HG02623 (cell line): ENCODE results near the gene CLASP2.
"Not testable (repeated sequence)": the region's sequence is repeated elsewhere in the genome, so short reads cannot be mapped to it uniquely, and the experiment has no call there.

Experiments used
- ATAC-seq: cut with Tn5 transposase; IDR thresholded peaks from one replicate; pipeline ENCODE4 v1.9.1; 2021; ENCODE audit warnings: moderate library complexity; ENCODE audit not compliant: unreplicated experiment

CLASP2 gene

DNA sequence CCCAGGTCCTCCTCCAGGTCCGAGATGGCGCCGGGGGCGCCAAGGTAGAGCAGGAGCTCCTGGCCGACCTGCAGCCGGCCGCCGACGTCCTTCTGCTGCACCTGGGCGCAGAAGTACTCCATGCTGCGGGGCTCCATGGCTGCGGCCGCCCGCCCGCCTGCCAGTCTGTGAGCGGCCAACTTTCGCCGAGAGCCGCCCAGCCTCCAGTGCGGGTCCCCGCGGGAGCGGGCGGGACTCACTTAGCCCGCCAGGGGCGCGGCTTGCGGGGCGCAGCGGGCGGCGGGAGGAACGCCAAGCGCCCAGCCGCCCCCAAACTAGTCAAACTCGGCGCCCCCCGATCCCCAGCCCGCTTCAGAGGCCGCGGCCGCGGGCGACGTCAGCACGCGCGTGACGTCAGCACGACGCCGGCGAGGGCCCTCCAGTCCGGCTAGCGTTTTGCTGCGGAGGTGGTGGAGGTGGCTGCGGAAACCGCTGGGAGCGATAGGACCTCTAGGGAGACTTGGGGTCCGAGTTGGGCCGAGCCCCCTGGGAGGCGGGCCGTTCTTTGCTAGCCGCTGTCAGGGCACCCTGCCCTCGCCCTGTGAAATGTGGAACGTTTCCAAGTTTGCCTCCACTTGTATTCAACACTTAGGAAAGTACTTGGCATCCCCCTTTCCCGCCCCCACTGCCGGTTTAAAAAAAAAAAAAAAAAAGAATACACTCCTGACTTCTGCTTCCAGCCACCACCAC lies at the start of gene CLASP2:
Gene CLASP2, minus strand, starts transcription at position 389 of the 729 bp plus-strand sequence. Its CDS starts 252 bp downstream, at position 137.
- peak; percentile 96 for ATAC-seq

DNA sequence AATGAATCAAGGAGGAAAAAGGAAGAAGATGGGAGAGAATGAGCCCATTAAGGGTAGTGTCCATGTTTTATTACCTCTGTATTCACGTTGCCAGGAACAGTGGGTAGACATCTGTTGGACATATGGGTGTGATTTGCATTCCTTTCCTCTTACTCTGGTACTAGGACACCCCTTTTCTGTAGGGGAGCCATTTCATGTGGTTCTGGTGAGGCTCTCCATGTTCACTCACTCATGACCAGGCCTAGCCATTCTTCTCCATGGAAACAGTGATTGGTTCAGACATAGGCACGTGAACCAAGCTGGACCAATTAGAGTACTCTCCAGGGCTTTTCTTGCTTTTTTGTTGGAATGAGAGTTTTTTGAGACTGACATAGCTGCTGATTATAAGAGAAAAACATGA lies 40.8 kb upstream of the CLASP2 start:
- ATAC-seq, result no peak

DNA sequence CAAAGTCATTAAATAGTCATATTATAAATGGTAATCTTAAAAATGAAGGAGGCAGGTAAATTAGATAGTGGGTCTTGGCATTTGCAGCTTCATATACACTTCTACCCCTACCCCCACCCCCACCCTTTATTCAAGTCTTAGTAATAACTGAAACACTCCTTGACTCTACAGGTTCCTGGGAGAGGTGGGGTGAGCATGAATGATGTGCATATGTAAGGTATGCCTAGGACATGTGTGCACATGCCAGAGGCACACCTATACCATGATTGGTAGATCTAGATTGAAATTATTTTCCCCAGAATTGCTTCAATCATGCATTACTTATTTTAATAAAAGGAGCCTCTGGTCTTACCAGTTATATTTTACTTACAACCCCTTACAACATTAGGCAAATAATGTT lies 40.2 kb upstream of the CLASP2 start:
- ATAC-seq, result no peak

DNA sequence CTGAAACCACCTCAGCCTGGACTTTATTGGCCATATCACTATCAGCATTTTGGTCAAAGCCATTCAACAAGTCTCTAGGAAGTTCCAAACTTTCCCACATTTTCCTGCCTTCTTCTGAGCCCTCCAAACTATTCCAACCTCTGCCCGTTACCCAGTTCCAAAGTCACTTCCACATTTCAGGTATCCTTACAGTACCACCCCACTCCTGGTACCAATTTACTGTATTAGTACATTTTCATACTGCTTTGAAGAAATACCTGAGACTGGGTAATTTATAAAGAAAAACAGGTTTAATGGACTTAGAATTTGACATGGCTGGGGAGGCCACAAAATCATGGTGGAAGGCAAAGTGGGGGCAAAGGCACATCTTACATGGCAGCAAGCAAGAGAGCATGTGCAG lies 36.3 kb upstream of the CLASP2 start:
- not testable (repeated sequence) for ATAC-seq

DNA sequence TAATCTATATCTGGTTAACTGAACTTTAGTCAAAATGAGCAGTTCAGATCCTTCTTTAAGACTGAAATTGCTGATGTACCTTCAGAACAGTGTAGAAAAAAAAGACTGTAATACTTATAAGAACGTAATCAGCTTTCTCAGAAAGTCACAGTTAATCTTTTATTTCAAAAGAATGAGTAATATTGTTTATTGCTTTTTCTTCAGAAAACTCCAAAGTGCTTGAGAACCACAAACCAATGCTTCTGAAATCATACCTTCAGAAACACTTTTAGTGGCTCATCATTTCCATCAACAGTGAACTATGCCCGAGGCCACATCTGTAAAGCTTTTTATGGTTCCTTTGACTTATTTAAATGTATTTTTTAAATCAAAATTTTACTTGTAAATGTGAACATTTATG lies 33.3 kb upstream of the CLASP2 start:
- ATAC-seq, result no peak

DNA sequence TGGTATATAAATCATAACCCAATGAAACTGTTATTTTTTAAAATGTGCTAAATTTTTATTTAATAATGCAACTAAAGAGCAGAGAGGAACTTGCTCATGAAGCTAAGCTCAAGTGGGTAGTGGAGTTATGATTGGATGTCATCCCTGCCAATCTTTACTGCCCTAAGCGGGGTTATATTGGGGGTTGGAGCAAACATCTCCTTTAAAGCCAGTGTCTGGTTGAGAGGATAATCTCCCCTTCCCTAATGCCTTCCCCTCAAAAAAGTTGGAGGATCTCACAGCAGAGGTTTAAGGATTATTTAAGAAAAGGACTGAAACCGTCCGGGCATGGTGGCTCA lies 32.1 kb upstream of the CLASP2 start:
- ATAC-seq, result no peak

DNA sequence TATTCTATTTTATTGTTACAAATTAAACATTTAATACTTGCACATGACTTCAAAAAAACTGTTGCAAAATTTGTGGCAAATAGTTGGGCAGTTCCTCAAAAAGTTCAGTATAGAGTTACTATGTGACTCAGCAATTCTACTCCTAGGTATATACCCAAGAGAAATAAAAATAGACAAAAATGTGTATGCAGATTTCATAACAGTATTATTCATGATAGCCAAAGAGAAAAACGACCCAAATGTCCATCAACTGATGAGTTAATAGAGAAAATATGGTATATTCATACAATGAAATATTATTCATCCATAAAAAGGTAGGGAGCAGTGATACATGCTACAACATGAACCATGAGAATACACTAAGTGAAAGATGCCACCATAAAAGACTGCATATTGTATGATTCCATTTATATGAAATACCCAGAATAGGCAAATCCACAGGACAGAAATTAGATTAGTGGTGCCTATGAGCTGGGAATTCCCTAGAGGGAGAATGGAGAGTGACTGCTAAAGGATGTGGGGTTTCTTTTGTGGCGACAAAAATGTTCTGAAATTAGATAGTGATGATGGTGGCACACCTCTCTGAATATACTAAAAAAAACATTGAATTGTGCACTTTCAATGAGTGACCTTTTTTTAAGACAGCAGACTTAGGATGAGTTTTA lies 31.6 kb upstream of the CLASP2 start:
- no peak for ATAC-seq

DNA sequence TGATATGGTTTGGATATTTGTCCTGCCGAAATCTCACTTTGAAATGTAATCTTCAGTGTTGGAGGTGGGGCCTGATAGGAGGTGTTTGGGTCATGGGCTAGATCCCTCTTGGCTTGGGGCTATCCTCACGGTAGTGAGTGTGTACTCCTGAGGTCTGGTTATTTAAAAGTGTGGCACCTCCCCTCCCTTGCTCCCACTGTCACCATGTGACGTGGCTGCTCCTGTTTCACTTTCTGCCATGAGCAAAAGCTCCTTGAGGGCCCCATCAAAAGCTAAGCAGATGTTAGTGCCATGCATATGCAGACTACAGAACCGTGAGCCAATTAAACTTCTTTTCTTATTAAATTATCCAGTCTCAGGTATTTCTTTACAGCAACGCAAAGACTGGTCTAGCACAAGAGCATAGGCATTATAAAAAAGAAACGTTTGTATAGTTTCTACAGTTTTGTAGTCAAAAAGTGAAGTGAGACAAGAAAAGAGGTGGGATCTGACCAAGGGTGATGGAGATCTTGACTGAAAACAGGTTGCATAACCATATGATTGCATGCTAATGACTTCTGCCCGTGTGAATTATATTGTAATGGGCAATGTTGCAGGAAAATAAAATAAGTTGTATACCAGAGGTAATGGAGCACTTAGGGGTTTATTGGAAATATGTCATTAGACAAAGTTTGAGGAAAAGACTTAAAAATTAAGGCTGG lies 28.5 kb upstream of the CLASP2 start:
- ATAC-seq, result no peak

DNA sequence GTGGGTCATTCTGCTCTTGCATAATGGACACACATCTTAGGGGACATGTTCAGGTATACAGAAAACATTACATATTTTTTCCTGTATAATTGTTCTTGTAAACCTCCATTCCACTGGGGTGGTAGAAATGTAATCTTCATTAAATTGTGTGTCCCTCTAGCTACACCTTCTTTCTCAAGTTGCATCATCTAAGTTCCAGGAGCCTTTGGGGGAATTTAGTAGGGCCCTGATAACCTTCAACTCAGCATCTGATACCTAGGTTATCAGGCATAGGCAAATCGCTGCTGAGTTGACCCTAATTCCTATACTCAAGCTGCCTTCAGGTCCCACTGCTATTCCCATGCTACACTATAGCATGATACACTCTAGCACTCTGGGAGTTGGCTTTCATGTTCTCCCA lies 19.1 kb upstream of the CLASP2 start:
- ATAC-seq, result no peak

DNA sequence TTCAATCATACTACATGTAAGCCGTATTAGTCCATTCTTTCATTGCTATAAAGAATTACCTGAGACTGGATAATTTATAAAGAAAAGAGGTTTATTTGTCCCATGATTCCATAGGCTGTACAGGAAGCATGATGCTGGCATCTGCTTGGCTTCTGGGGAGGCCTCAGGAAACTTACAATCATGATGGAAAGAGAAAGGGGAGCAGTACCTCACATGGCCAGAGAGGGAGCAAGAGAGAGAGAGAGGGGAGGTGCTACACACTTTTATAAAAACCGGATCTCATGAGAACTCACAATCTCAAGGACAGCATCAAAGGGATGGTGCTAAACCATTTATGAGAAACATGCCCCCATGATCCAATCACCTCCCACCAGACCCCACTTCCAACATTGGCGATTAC lies 14.3 kb upstream of the CLASP2 start:
- no peak for ATAC-seq

DNA sequence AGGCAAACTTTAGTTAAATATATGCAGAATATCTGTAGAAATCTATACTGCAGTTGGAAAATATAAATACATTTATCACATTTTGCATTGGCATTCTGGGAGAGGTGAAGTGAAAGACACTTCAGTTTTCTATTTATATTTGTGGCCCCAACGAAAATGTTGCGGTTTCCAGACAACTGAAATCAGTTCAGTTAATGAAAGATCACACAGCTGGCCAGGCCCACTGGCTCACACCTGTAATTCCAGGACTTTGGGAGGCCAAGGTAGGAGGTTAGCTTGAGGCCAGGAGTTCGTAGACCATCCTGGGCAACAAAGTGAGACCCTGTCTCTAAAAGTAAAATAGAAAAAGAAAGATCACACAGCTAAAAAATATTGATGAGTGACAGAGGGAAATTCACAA lies 11.9 kb upstream of the CLASP2 start:
- ATAC-seq, result peak; percentile 38

DNA sequence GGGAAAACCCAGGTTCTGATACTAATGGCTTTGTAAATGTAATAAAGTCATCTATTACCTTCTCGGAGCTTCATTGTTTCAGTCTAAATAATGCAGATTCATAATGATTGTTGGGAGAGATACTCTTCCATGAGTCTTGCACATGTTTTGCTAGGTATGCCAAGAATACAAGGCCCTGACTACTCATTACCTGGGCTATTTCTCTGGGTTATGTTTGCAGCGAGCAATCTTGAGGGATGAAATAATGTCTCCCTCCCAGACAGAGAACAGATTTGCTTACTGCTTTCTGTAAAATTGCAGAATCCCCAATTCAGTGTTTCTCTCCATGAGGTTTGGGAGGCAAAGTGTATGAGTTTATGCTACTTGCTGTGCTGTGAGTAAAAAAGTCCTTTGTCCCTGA lies 6.2 kb upstream of the CLASP2 start:
- no peak for ATAC-seq

DNA sequence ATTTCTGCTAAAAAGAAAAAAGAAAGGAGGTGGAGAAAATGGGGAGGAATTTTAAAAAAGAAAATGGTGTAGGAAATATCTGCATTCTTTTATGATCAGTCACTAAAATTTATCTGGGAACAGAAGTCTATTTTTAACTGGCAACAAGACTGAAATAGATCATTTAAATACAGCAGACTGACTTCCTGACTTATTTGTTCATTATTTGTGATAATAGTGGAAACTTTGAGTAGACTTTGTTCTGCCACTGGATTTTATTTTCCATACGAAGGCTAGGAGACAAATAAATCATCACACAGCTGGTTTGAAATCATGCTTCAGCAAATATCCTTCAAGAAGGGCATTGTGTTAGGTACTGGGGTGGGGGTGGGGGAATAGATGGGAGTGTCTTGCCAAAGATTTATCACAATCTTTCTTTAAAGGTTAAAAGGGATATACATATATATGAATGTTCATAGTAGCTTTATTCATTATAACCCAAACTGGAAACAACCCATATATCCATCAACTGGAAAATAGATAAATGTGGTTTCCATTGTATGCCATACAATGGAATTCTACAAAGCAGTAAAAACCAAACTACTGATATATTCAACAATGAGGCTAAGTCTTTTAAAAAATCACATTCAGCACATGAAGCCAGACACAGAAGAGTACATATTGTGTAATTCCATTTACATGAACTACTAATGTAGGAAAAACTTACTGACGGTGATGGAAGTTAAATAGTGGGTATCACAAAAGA lies 4.7 kb upstream of the CLASP2 start:
- ATAC-seq, result no peak

DNA sequence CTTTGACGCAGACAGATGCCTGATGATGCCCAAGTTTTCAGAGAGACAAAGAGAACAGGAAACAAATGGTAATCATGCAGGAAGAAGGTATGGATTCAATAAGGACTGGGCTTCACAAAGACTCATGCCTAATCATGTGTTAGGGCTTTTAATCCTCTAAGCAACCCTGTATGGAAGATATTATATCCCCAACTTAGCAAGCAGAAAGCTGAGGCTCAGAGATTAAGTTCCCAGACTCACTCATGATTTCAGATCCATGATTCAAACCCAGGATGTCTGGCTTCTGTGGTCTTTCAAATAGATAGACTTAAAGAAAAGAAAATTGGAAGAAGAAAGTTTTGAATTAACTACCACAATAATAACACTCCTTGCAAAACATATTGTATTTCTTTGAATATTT lies 4.1 kb upstream of the CLASP2 start:
- ATAC-seq, result no peak

DNA sequence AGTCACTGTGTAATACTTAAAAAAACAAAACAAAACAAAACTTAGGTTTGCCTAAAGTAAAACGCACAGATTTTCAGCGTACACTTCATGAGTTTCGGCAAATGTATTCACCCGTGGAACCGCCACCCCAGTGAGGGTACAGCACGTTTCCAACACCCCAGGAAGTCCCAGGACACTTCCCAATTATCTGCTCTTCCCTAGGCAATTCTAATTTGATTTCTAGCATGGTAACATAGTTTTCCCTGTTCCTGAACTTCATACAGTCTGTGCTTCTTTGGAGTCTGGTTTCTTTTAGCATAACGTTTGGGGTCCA lies 497 bp upstream of the CLASP2 start:
- no peak for ATAC-seq

DNA sequence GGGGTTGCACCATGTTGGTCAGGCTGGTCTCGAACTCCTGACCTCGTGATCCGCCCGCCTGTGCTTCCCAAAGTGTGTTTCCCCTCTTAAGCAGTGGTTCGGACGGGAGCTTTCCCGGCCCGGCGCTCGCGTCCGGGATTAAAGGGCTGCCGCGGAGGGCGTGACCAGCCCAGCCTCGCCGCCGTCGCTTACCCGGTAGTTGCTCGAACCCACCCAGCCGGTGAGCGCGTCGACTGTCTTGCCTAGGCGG lies 513 bp downstream of the CLASP2 start:
- ATAC-seq, result peak; percentile 45

DNA sequence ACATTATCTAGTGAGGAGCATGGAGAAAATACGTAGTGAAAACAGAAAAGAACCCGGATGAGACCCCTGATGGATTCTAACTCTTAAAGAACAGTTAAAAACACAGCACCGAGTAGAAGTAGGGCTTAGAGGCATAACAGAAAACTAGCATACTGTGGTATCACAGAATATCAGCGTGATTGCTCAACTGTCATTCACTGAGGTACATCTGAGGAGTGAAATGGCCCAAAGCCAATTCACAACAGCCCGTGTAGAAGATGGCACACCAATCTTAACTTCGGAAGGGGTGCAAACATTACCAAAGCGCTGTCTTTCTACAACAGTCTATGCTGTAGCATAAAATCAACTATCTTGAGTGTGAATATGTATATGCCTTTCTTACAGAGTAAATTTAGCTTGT lies 1.8 kb downstream of the CLASP2 start:
- ATAC-seq, result no peak

DNA sequence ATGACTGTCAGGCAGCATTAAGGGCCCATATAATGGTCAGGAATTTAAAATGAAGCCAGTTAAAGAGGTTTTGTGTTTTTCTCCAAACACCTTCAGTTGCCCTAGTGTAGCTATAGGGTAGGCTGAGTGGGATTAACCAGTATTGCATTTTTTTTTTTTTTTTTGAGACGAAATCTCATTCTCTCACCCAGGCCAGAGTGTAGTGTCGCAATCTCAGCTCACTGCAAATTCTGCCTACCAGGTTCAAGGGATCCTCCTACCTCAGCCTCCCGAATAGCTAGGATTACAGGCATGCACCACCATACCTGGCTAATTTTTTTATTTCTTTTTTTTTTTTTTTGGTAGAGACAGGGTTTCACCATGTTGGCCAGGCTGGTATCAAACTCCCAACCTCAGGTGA lies 7.0 kb downstream of the CLASP2 start:
- ATAC-seq, result no peak

DNA sequence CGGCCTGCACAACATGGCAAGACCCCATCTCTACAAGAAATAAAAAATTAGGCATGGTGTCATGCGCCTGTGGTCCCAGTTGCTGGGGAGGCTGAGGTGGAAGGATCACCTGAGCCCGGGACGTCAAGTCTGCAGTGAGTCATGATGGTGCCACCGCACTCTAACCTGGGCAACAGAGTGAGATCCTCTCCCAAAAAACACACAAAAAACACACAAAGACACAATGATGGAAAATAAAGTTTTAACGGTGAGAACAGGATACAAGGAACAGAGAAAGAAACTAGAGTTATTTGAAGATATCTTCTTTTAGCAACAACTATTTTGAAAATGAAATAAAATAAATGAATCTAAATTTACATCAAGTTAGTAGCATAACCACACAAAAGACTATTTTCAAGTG lies 12.0 kb downstream of the CLASP2 start:
- ATAC-seq, result no peak

DNA sequence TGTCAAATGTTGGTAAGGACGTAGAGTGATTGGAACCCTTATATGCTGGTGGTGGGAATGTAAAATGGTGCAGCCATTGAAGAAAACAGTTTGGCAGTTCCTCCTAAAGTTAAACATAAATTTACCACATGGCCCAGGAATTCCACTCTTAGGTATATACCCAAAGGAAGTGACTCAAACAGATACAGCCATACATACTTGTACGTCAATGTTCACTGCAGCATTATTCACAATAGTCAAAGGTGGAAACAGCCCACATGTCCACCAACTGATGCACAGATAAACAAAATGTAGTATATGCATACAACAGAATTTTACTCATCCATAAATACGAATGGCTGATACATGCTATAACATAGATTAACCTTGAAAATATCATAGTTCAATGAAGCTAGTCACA lies 13.2 kb downstream of the CLASP2 start:
- no peak for ATAC-seq

DNA sequence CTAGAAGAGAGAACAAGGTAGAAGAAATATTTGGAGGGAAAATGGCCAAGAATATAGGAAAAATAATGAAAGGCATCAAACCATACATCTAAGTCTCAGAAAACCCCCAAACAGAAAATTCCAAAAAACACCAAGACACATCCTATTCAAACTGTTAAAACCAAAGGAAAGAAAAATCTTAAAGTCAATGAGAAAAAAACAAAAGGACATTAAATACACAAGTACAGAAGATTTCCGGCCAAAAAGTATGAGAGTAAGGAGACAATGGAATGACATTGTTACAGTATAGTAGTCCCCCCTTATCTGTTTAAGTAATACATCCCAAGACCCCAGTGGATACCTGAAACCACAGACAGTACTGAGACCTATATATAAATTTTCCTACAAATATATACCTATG lies 18.8 kb downstream of the CLASP2 start:
- no peak for ATAC-seq

DNA sequence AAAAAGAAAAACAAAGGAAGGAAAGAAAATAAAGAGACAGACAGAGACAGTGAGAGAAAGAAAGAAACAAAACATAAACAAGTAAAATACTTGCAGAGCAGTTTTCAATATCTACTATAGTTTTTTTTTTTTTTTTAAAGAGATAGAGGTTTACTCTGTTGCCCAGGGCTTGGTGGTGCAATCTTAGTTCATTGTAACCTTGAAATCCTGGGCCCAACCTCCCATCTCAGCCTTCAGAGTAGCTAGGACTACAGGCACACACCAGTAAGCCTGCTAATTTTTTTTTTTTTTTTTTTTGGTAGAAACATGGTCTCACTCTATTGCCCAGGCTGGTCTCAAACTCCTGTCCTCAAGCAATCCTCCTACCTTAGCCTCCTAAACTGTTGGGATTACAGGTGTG lies 23.1 kb downstream of the CLASP2 start:
- ATAC-seq, result no peak
